ENCODE results near the gene DIAPH3. TPM values are rescaled to one million over a fixed set of nuclear protein-coding genes. Genes with fewer than 3 reads are reported as not detected.

Gene DIAPH3
- total and polyA plus RNA-seq, 2 donors (not counting 1 experiment from before 2014, with no cell fraction given) = 0.03 to 0.10 TPM

- no peak for TF ChIP-seq CTCF (IDR thresholded peaks at IDR 0.05)
- no peak for TF ChIP-seq EZH2 (IDR thresholded peaks at IDR 0.05; ENCODE audit: borderline replicate concordance, insufficient read depth, low read depth, low read length, poor library complexity, severe bottlenecking)
- ChIA-PET POLR2A (no interaction called here), CTCF (no interaction called here)
- H3K27me3 ChIP-seq (replicated peaks in 1 of 4; ENCODE audit: control extremely low read depth in 1 of 4, control insufficient read depth in 3 of 4, insufficient read depth in 4 of 4, low read length in 3 of 4) = no peaks in the 10 kb centered on the region
- H3K4me1 ChIP-seq (ENCODE audit: control insufficient read depth in 2 of 2, insufficient read depth in 2 of 2, low read length in 2 of 2) = no peaks in the 10 kb centered on the region
- H4K20me1 ChIP-seq (ENCODE audit: control insufficient read depth, insufficient read depth, low read length, poor library complexity, severe bottlenecking) = no peaks in the 10 kb centered on the region
- no peaks in the 10 kb centered on the region for H3K36me3 ChIP-seq (replicated peaks in 1 of 2; ENCODE audit: control extremely low read depth in 1 of 2, control insufficient read depth in 1 of 2, extremely low read depth in 1 of 2, insufficient read depth in 2 of 2, low read length in 1 of 2)
- no peak for DNase-seq
- no peak overlapping the region for H3K4me2 ChIP-seq (replicated peaks; ENCODE audit: low read depth, low read length, poor library complexity, severe bottlenecking)
- Mint-ChIP-seq H3K4me1 (no peaks in the 10 kb centered on the region), H3K4me3 (no peak overlapping the region), H3K27ac (no peak overlapping the region), H3K27me3 (no peaks in the 10 kb centered on the region), H3K9me3 (ENCODE audit: insufficient read depth) (no peaks in the 10 kb centered on the region)
- no peak overlapping the region for H3K4me3 ChIP-seq (ENCODE audit: control extremely low read depth in 1 of 5, extremely low read depth in 1 of 5, insufficient read depth in 1 of 5, low read depth in 2 of 5, low read length in 4 of 5)
- H3K79me2 ChIP-seq (ENCODE audit: control insufficient read depth, insufficient read depth, low read length) = no peaks in the 10 kb centered on the region
- no CpG with 5 or more reads among the region's 3 CpGs for WGBS (ENCODE audit: insufficient coverage)
- intact Hi-C loops (cut with micrococcal nuclease) = no loop called here
- H3K9me3 ChIP-seq (ENCODE audit: control extremely low read depth in 1 of 3, control insufficient read depth in 2 of 3, insufficient read depth in 1 of 3, low read length in 2 of 3) = no peaks in the 10 kb centered on the region
- H2AFZ ChIP-seq (ENCODE audit: insufficient read depth, low read depth, low read length, poor library complexity, severe bottlenecking) = no peak overlapping the region
- H3K27ac ChIP-seq (ENCODE audit: low read length in 2 of 2) = no peak overlapping the region
- no peak overlapping the region for H3K9ac ChIP-seq (ENCODE audit: low read length)
- ATAC-seq (ENCODE audit: low read depth) = no peak
These were observed 186.9 kb downstream of the DIAPH3 start for GRCh38 chr13:59976856-59977255.

- CTCF ChIA-PET = no interaction called here
- WGBS (ENCODE audit: insufficient coverage) = 100% methylated on average over 5 of the region's 6 CpGs
- no peak for ATAC-seq (ENCODE audit: low read depth)
These were observed 187.8 kb downstream of the DIAPH3 start for GRCh38 chr13:59975807-59976435.

More at GRCh38 chr13:59975807-59976435, 187.8 kb downstream of the DIAPH3 start:
- Histone ChIP-seq H3K27me3 (replicated peaks in 1 of 4; ENCODE audit: control extremely low read depth in 1 of 4, control insufficient read depth in 3 of 4, insufficient read depth in 4 of 4, low read length in 3 of 4) (no peaks in the 10 kb centered on the region), H3K9ac (ENCODE audit: low read length) (no peak overlapping the region), H3K27ac (ENCODE audit: low read length in 2 of 2) (no peak overlapping the region), H2AFZ (ENCODE audit: insufficient read depth, low read depth, low read length, poor library complexity, severe bottlenecking) (no peak overlapping the region), H4K20me1 (ENCODE audit: control insufficient read depth, insufficient read depth, low read length, poor library complexity, severe bottlenecking) (no peaks in the 10 kb centered on the region), H3K4me3 (ENCODE audit: control extremely low read depth in 1 of 5, extremely low read depth in 1 of 5, insufficient read depth in 1 of 5, low read depth in 2 of 5, low read length in 4 of 5) (no peak overlapping the region), H3K4me1 (ENCODE audit: control insufficient read depth in 2 of 2, insufficient read depth in 2 of 2, low read length in 2 of 2) (no peaks in the 10 kb centered on the region), H3K79me2 (ENCODE audit: control insufficient read depth, insufficient read depth, low read length) (no peaks in the 10 kb centered on the region), H3K4me2 (replicated peaks; ENCODE audit: low read depth, low read length, poor library complexity, severe bottlenecking) (no peak overlapping the region), H3K9me3 (ENCODE audit: control extremely low read depth in 1 of 3, control insufficient read depth in 2 of 3, insufficient read depth in 1 of 3, low read length in 2 of 3) (no peaks in the 10 kb centered on the region), H3K36me3 (replicated peaks in 1 of 2; ENCODE audit: control extremely low read depth in 1 of 2, control insufficient read depth in 1 of 2, extremely low read depth in 1 of 2, insufficient read depth in 2 of 2, low read length in 1 of 2) (no peaks in the 10 kb centered on the region)
- H3K4me3 Mint-ChIP-seq = no peak overlapping the region
- no peaks in the 10 kb centered on the region for H3K9me3 Mint-ChIP-seq (ENCODE audit: insufficient read depth)
- H3K27ac Mint-ChIP-seq = no peak overlapping the region
- no peak for TF ChIP-seq CTCF (IDR thresholded peaks at IDR 0.05)
- no peak for TF ChIP-seq EZH2 (IDR thresholded peaks at IDR 0.05; ENCODE audit: borderline replicate concordance, insufficient read depth, low read depth, low read length, poor library complexity, severe bottlenecking)
- H3K27me3 Mint-ChIP-seq = no peaks in the 10 kb centered on the region
- POLR2A ChIA-PET = no interaction called here
- intact Hi-C loops (cut with micrococcal nuclease) = no loop called here
- DNase-seq = no peak
- H3K4me1 Mint-ChIP-seq = no peaks in the 10 kb centered on the region
